ENCODE measurements around the gene KCND2. TPM values are rescaled to one million over a fixed set of nuclear protein-coding genes. Genes with fewer than 3 reads are reported as not detected.

KCND2 gene
- total RNA-seq, 1 donor from 2014 or later = 0.12 TPM

GRCh38 chr7:120304674-120305073 is 31.7 kb downstream of the KCND2 start:
- no peak for DNase-seq (ENCODE audit: low read depth)
- TF ChIP-seq CTCF (conservative IDR thresholded peaks at IDR 0.05; ENCODE audit: low read depth, low read length) = no peak
- H3K4me3 ChIP-seq (ENCODE audit: low read depth, low read length) = no peak overlapping the region

GRCh38 chr7:120307991-120308545 is 35.1 kb downstream of the KCND2 start:
- H3K4me3 ChIP-seq (ENCODE audit: low read depth, low read length) = no peak overlapping the region
- DNase-seq (ENCODE audit: low read depth) = no peak
- TF ChIP-seq CTCF (conservative IDR thresholded peaks at IDR 0.05; ENCODE audit: low read depth, low read length) = no peak

GRCh38 chr7:120311028-120311788 is 38.2 kb downstream of the KCND2 start:
- TF ChIP-seq CTCF (conservative IDR thresholded peaks at IDR 0.05; ENCODE audit: low read depth, low read length) = no peak
- no peak overlapping the region for H3K4me3 ChIP-seq (ENCODE audit: low read depth, low read length)
- DNase-seq (ENCODE audit: low read depth) = no peak

- no peak overlapping the region for H3K4me3 ChIP-seq (ENCODE audit: low read depth, low read length)
- DNase-seq (ENCODE audit: low read depth) = no peak
These were observed 47.4 kb downstream of the KCND2 start for GRCh38 chr7:120320218-120320961.

GRCh38 chr7:120327054-120327453 is 54.1 kb downstream of the KCND2 start:
- no peak for TF ChIP-seq CTCF (conservative IDR thresholded peaks at IDR 0.05; ENCODE audit: low read depth, low read length)
- no peak for DNase-seq (ENCODE audit: low read depth)
- no peak overlapping the region for H3K4me3 ChIP-seq (ENCODE audit: low read depth, low read length)

More at GRCh38 chr7:120320218-120320961, 47.4 kb downstream of the KCND2 start:
- TF ChIP-seq CTCF (conservative IDR thresholded peaks at IDR 0.05; ENCODE audit: low read depth, low read length) = no peak

- no peak overlapping the region for H3K4me3 ChIP-seq (ENCODE audit: low read depth, low read length)
- no peak for TF ChIP-seq CTCF (conservative IDR thresholded peaks at IDR 0.05; ENCODE audit: low read depth, low read length)
- no peak for DNase-seq (ENCODE audit: low read depth)
These were observed 59.5 kb downstream of the KCND2 start for GRCh38 chr7:120332433-120332832.

All from epithelial cell of proximal tubule (primary cell).